CD4-positive, alpha-beta T cell treated with Interleukin-15 for 1 hour (primary cell): ENCODE data around the gene SPI1.
"Not testable (repeated sequence)": the region's sequence is repeated elsewhere in the genome, so short reads cannot be mapped to it uniquely, and the experiment has no call there.

Experiments used
- DNase-seq: peaks from one replicate; pipeline ENCODE4 v3.0.0-alpha.2; 2020

SPI1 gene

DNA sequence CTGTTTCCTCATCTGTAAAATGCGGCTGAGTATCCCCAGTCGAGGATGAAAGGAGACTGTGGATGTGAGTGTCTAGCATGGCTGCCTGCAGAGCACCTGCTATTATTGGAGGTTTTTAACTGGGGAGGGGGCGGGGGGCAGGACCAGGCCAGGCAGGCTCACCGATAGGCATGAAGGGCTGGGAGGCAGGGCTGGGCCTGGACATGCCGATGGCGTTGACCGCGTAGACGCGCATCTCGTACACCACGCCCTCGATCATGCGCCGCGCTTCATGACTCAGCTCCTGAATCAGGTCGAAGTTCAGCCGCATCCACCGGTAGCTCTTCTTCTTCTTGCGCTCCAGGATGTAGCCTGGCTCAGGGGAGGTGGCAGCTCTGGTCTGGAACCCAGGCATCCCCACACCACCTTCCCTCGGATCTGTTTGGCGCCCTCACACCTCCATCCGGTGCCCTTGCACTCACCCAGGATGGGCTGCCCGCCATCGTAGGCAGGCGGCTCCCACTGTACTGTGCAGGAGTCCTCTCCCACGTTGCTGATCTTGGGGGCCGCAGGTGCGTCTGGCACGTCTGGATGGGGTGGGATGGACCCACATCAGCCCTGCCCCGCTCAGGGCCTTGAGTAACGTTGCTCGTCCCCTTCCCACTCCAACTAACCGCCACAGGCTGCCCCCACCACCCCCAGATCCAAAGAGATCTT lies 41.0 kb downstream of the SPI1 start:
- DNase-seq, result no peak

DNA sequence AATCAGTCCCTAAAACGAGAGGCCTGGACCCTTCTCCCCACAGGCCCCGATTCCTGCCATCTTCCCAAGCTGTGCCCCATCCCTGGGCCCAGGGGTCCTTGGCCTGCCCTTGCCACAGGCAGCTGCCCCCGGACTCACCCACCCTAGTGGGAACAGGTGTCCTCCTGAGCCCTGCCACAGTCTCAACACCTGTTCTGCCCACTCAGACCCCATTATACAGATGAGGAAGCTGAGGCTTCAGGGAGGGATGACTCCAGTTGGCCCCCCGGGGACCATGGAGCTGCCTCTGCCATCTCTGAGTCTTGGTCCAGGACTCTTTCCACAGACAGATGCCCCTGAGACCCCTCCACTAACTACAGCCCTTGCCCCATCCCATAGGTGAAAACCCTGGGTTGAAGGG lies 41.8 kb downstream of the SPI1 start:
- no peak for DNase-seq

DNA sequence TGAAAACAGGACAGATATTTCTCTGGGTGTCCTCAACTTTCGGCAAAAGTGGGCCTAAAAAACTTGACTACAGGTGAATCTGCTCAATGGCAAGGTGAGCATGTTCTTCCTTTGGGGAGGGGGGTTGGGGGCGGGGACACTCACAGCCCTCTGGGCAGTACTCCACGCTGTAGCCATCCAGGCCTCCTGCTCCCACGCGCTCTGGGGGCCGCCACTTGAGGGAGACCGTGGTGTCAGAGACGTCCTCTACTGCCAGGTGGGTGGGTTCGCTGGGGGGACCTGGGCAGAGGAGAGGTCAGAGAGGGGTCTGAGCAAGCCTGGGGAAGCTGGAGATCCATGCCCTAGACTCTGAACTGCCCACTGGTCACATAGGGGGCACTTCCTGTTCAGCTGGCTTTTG lies 42.6 kb downstream of the SPI1 start:
- no peak for DNase-seq

GRCh38 chr11:47334699-47335411 lies 43.5 kb downstream of the SPI1 start:
- not testable (repeated sequence) for DNase-seq

DNA sequence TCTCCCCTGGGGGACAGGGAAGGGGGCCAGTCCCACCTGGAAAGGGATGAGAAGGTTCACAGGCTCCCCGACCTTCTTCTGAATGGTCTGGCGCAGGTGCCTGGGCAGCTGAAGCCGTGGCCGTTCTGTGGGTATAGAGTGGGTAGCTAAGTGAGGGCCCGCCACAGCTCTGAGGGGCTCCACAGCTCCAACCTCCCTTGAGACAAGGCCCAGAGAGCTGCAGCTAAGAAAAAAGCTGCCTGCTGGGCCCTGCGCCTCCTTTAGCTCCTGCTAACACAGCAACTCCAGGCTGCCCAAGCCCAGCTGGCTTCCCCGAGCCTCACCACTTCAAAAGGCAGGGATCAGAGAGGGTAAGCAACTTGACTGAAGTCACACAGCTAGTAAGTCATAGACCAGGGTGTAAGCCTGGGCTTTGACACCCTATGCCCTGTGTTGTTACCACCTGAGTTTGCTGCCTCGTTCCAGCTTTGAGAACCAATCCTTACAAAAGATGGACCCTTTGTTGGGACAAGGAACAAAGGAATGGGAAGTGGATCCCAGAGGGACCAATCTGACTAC lies 44.4 kb downstream of the SPI1 start:
- no peak for DNase-seq

DNA sequence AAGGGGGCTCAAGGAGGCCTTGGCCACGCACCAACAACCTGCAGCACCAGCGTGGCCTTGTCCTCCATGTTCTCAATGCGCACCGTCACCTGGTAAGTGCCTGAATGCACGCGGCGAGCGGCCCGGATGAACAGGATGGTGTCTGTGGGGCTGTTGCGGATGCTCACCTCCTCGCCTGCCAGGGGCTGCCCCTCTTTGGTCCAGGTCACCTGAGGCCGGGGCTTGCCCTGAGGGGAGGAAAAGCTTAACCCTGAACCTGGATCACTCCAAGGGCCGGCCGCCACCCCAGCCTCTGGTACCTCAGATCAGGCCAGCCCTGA lies 44.9 kb downstream of the SPI1 start:
- DNase-seq, result no peak

DNA sequence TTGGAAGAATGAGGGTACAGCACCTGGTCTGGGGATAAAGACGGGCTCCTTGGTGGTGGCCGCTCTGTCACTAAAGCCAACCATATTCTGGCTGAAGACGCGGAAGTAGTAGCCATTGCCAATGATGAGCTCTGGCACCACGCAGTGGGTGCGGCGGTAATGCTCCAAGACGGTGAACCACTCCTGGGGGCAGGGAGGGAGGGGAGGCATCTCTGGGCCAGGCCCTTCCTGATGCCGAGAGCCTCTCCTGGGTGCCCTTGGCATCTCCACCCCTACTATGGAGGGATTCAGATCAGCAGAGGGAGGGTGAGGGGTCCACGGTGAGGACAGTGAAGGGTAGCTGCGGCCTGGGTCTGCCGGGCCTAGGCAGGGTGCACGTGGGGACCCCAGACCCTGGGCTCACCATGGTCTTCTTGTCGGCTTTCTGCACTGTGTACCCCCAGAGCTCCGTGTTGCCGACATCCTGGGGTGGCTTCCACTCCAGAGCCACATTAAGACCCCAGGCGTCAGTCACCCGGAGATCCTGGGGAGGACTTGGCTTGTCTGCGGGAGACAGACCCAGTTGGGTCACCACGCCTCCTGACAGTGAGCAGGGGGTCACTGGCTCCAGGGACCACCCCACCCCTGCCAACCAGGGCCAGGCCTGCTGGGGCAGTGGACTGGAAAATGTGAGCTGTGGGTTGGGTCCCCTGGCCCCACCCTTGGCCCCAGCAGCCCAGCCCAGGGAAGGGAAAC lies 45.4 kb downstream of the SPI1 start:
- DNase-seq, result no peak

GRCh38 chr11:47332303-47332711 lies 46.0 kb downstream of the SPI1 start:
- no peak for DNase-seq

DNA sequence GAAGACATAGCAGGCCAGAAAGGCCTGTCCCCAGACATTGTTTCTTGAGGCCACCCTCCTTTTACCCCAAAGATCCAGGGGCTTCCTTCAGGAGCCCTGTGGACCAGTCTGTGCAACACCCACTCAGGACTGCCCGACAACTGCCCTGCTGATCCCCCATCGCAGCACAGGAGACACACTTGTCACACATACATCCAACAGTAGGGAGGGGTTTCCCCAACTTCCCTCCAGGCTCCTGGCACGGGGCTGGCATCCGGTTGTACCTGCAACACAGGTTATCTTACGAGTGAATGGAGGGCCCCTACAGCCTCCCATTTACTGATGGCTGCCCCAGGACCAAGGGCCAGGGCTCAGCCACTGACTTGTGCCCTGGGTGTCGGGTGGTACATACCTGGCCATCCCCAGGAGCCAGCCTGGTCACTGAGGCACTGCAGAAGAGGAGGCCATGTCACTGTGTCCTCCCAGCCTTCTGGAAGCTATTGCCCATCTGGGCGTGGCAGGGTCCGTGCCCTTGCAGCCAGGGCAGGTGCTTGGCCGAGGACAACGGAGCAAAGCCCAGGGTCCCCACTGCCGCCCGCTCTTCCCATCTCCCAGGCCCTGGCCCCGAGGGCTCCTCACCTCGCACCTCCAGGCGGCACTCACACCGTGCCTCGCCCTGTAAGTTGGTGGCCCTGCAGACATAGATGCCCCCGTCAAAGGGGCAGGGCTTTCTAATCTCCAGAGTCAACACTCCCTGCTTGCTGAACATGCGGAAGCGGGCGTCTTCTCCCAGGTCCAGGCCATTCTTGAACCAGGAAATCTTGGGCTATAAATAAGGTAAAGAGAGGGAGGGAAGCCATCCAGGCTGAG lies 46.7 kb downstream of the SPI1 start:
- DNase-seq, result no peak

- no peak for DNase-seq
These were observed 48.1 kb downstream of the SPI1 start for GRCh38 chr11:47329987-47330931.

DNA sequence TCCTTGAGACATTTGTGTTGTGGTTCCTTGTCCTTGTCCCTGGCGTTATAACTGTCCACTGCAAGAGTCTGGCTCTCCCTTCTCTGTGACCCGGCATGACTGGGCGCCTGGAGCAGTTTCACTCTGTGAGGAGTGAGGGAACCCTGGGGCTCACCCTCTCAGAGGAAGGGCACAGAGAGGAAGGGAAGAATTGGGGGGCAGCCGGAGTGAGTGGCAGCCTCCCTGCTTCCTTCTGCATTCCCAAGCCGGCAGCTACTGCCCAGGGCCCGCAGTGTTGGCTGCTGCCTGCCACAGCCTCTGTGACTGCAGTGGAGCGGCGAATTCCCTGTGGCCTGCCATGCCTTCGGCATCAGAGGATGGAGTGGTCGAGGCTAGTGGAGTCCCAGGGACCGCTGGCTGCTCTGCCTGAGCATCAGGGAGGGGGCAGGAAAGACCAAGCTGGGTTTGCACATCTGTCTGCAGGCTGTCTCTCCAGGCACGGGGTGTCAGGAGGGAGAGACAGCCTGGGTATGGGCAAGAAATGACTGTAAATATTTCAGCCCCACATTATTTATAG lies 48.8 kb downstream of the SPI1 start:
- no peak for DNase-seq

DNA sequence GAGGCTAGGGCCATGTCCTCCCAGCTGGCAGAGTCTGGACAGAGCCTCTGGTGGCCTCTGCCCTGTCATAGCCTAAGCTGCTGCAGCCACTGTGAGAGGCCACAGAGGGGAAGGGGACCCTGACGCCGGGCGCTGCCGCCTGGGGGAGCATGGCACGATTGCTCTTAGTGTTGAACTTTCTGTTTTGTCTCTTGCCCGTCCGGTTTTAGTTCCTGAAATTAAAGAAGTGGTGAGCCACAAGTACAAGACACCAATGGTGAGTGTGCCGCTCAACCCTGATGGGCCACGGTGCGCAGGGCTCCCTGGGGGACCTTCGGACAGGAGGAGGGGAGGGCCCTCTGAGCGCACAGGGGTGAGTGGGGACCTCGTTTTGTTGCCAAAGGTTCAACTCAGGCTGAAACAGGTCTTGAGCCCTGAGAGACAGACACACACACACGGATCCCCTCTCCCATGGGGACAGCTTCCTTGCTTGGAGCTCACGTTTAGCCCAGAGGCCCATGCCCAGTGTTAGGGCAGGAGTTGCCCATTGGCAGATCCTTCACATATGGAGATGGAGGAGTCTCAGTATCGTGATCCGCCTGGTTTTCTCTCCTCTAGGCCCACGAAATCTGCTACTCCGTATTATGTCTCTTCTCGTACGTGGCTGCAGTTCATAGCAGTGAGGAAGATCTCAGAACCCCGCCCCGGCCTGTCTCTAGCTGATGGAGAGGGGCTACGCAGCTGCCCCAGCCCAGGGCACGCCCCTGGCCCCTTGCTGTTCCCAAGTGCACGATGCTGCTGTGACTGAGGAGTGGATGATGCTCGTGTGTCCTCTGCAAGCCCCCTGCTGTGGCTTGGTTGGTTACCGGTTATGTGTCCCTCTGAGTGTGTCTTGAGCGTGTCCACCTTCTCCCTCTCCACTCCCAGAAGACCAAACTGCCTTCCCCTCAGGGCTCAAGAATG lies 49.6 kb downstream of the SPI1 start:
- peak; percentile 30 for DNase-seq

GRCh38 chr11:47327949-47328348 lies 50.4 kb downstream of the SPI1 start:
- no peak for DNase-seq

DNA sequence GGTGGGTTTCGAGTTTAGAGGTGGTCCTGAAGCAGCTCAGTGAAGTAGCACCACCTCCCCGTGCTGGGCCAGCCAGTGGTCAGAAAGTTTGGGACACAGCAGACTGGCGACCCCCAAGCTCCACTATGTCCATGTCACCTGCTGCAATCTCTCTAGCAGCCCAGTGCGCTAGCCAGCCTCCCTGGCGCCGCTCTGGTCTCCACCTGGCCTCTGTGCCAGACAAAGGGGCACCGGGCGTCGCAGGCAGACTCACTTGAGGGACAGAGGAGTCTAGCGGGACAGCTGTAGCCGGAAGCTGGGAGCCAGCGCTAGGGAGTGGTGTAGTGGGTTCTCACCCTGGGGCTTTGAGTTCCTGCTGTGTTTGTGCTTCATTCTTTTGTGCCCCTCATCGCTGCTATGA lies 51.3 kb downstream of the SPI1 start:
- DNase-seq, result no peak

GRCh38 chr11:47326198-47326597 lies 52.1 kb downstream of the SPI1 start:
- no peak for DNase-seq

DNA sequence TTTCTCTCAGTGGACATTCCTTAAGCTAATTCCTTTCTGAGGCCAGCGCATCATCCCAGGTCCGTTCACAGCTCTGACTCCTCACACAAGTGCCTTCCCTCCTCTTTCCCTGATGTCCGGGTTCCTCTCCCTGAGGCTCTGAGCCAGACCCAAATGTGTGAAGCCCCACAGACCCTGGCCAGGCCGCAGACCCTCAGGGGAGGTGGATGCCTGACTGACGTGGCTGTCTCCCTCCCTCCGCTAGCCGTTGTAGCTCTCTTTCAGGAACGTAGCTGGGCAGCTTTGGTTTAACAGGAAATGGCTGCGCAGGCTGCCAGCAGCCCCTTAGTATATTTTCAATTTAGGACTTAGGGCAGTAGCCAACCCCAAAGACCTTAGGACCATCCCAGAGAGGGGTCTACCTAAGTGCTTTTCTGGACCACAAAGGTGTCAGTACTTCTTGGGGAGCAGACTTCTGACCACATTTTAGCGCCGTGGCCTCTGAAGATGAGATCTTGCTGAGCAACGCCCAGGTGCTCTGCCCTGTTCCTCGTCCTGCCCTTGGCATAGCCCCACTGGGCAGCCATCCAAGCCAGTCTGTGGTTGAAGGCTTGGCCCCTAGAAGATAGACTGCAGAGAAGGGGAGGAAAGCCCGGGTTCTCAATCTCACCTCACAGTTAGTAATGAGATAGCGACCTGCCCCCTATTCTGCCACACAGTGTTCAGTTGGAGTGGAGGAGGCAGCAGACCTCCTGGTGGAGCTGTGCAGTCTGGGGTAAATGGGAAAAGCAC lies 52.9 kb downstream of the SPI1 start:
- DNase-seq, result no peak

GRCh38 chr11:47324520-47324919 lies 53.8 kb downstream of the SPI1 start:
- DNase-seq, result no peak

DNA sequence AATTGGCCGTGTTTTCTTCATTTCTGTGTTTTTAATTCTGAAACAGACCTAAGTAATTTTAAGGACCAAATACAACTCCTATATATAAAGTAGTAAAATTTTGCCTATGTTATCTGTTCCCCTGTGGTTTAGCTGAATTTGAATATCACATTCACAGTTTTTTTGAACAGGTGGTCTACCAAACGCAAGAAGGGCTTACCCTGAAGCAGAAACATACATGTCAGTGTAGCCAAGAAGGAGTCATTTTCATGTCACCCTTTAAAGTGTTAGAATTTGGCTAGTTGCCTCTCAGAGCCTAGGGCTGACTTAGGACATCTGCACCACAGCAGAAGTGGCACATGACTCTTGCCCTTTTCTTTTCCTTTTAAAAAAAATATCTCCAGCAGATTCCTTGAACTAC lies 60.2 kb downstream of the SPI1 start:
- no peak for DNase-seq

DNA sequence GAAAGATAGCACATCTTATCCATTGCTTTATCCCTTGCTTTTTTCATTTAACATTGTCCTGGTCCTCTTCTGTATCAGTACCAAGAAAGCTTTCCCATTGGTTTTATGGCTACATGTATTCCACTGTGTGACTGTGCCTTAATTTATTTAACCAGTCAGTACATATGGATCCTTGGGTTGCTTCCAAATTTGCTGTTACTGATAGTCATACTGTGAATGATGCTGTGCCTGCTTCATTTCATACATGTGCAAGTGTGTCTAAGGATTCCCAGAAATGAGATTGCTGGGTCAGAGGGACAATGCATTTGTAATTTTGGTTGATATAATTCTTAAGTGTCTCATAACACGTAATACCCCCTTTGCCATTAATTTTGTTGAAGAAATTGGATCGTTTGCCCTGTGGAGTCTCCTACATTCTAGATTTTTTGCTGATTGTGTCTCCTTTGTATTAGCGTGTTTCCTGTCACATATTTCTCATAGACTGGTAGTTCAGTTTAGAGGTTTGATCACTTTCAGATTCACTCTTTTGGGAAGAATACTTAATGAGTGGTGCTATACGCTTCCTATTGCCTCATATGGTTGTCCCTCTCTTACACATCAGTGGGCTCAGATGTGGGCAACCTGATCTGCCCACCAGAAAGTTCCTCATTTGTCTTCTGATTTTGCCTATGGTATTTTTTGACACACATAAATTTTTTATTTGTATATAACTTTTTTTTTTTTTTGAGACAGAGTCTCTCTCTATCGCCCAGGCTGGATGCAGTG lies 61.1 kb downstream of the SPI1 start:
- DNase-seq, result no peak
